Measurements from ENCODE around the gene MYOM1.

GRCh38 chr18:3067165-3067661, 152.6 kb downstream of the MYOM1 start:
- TF ChIP-seq CTCF (conservative IDR thresholded peaks at IDR 0.05; ENCODE audit: low read length), result no peak
- TF ChIP-seq EZH2phosphoT487 (IDR thresholded peaks at IDR 0.05; ENCODE audit: borderline replicate concordance, low read depth, low read length), result no peak
